ENCODE results near the gene TPRG1L.

GRCh38 chr1:3595949-3596348 lies 28.9 kb upstream of the TPRG1L start:
- TF ChIP-seq CTCF (IDR thresholded peaks at IDR 0.05) (no peak), POLR2AphosphoS5 (IDR thresholded peaks at IDR 0.05) (no peak)

Measured in upper lobe of left lung (tissue), 4 donors.